HL-60 (cell line): ENCODE measurements around the gene NIPBL.

ENCODE experiments used
- DNase-seq, 2 experiments: peaks; one replicate each; pipeline ENCODE4 v3.0.0-alpha.2; 2010 to 2020; ENCODE audit warnings: low read depth in 1 of 2, low spot score in 1 of 2
- H3K27ac ChIP-seq: fragments of 250-450 bp; sonication (Bioruptor Pico); replicated peaks from 2 replicates; pipeline ENCODE4 v1.5.1; 2020; ENCODE audit warnings: mild to moderate bottlenecking, moderate library complexity
- H3K27me3 ChIP-seq: fragments of 250-450 bp; sonication (Bioruptor Pico); 2 replicates; pipeline ENCODE4 v1.5.1; 2021; ENCODE audit warnings: mild to moderate bottlenecking, moderate library complexity; ENCODE audit not compliant: insufficient read depth, poor library complexity, severe bottlenecking
- H3K4me3 ChIP-seq: replicated peaks from 2 replicates; pipeline ENCODE4 v1.5.1; 2011; ENCODE audit warnings: mild to moderate bottlenecking, control low read depth, low read length; ENCODE audit not compliant: insufficient read depth
- GABPA ChIP-seq: IDR thresholded peaks from 2 replicates; pipeline ENCODE4 v1.6.1; 2012; ENCODE audit warnings: low read depth
- POLR2AphosphoS5 ChIP-seq: IDR thresholded peaks from 2 replicates; pipeline ENCODE4 v1.6.1; 2012; ENCODE audit warnings: low read depth
- SPI1 ChIP-seq: IDR thresholded peaks from 2 replicates; pipeline ENCODE4 v1.6.1; 2012; ENCODE audit warnings: low read depth, mild to moderate bottlenecking, borderline replicate concordance
- TF ChIP-seq, protein P1 (sequence below): IDR thresholded peaks from 2 replicates; pipeline ENCODE4 v1.6.1; 2012; ENCODE audit warnings: low read depth; ENCODE audit not compliant: insufficient replicate concordance
- TF ChIP-seq, protein P2 (sequence below): IDR thresholded peaks from one replicate; pipeline ENCODE4 v1.5.1; 2011; ENCODE audit warnings: low read length, control low read depth, inconsistent platforms; ENCODE audit not compliant: insufficient read depth

Gene NIPBL

DNA sequence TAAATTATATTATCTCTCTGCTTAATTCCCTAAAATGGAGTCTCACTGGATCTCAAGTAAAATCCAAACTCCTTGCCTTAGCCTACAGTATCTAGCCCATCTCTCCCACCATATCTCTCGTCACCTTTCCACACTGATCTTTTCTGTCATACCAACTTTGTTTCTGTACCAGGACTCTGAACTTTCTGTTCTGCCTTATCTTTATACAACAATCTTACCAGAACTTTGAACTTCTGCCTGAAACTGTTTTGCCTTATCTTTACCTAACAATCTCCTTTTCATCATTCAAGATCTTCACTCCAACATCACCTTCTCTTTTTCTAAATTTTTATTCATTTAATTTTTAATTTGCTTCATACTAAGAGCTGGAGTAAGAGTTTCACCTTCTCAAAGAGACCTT, 233.6 kb downstream of the NIPBL start:
- Histone ChIP-seq H3K27ac (peak overlapping the region; percentile 21; the same call in 1 of the 2 replicates), H3K4me3 (no peak overlapping the region), H3K27me3 (no peaks in the 10 kb centered on the region)
- no peak for DNase-seq
- TF ChIP-seq, protein P1, sequence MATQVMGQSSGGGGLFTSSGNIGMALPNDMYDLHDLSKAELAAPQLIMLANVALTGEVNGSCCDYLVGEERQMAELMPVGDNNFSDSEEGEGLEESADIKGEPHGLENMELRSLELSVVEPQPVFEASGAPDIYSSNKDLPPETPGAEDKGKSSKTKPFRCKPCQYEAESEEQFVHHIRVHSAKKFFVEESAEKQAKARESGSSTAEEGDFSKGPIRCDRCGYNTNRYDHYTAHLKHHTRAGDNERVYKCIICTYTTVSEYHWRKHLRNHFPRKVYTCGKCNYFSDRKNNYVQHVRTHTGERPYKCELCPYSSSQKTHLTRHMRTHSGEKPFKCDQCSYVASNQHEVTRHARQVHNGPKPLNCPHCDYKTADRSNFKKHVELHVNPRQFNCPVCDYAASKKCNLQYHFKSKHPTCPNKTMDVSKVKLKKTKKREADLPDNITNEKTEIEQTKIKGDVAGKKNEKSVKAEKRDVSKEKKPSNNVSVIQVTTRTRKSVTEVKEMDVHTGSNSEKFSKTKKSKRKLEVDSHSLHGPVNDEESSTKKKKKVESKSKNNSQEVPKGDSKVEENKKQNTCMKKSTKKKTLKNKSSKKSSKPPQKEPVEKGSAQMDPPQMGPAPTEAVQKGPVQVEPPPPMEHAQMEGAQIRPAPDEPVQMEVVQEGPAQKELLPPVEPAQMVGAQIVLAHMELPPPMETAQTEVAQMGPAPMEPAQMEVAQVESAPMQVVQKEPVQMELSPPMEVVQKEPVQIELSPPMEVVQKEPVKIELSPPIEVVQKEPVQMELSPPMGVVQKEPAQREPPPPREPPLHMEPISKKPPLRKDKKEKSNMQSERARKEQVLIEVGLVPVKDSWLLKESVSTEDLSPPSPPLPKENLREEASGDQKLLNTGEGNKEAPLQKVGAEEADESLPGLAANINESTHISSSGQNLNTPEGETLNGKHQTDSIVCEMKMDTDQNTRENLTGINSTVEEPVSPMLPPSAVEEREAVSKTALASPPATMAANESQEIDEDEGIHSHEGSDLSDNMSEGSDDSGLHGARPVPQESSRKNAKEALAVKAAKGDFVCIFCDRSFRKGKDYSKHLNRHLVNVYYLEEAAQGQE: no peak
- TF ChIP-seq GABPA (no peak), SPI1 (no peak), POLR2AphosphoS5 (no peak)
- TF ChIP-seq, protein P2, sequence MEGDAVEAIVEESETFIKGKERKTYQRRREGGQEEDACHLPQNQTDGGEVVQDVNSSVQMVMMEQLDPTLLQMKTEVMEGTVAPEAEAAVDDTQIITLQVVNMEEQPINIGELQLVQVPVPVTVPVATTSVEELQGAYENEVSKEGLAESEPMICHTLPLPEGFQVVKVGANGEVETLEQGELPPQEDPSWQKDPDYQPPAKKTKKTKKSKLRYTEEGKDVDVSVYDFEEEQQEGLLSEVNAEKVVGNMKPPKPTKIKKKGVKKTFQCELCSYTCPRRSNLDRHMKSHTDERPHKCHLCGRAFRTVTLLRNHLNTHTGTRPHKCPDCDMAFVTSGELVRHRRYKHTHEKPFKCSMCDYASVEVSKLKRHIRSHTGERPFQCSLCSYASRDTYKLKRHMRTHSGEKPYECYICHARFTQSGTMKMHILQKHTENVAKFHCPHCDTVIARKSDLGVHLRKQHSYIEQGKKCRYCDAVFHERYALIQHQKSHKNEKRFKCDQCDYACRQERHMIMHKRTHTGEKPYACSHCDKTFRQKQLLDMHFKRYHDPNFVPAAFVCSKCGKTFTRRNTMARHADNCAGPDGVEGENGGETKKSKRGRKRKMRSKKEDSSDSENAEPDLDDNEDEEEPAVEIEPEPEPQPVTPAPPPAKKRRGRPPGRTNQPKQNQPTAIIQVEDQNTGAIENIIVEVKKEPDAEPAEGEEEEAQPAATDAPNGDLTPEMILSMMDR: no peak

DNA sequence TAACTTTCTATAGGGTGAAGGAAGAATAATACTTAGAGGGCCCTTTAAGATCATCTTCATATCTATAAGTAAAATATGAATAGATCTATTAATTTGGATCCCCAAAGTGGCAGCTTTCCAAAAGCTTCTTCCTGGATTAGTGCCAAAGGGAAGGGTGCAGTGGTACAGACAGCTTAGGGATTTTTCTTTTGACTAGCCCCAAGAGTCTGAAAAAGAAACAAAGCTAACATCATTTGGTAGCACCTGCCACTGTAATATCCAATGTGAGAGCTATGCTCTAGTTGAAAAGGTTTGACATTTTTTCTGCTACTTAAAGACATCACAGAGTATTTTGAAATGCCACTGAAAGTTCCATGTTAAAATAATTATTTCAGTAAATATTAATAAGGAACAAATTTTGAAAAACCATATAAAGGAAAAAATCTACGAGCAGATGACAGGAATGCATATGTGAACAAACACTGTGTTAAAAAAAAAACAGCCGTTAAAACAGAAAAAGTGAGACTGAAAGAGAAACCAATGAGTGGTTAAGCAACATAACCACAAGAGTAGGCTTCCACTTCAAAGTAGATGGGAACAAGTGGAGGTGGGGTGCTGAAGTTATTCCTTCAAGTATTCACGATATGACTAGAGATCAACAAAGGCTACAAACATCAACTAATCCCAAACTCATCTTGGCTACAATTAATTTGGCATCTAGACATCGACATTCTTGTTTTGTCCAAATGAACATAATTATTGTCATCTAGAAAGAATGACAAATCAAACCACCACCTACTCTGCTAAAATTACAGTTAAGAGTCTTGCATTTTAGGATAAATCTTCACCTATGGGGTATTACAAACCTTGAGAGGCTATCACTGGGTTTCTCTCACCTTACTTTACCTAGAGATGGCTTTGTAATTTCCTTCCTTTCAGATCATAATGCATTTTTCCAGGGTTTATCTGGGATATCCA, 235.1 kb downstream of the NIPBL start:
- Histone ChIP-seq H3K4me3 (no peak overlapping the region), H3K27ac (peak overlapping the region; percentile 87), H3K27me3 (no peaks in the 10 kb centered on the region)
- peak; percentile 32 to 54 for DNase-seq
- no peak for TF ChIP-seq SPI1
- TF ChIP-seq GABPA: no peak
- TF ChIP-seq, protein P2: no peak
- no peak; the same call in 1 of the 2 replicates for TF ChIP-seq POLR2AphosphoS5
- TF ChIP-seq, protein P1: peak; percentile 37

DNA sequence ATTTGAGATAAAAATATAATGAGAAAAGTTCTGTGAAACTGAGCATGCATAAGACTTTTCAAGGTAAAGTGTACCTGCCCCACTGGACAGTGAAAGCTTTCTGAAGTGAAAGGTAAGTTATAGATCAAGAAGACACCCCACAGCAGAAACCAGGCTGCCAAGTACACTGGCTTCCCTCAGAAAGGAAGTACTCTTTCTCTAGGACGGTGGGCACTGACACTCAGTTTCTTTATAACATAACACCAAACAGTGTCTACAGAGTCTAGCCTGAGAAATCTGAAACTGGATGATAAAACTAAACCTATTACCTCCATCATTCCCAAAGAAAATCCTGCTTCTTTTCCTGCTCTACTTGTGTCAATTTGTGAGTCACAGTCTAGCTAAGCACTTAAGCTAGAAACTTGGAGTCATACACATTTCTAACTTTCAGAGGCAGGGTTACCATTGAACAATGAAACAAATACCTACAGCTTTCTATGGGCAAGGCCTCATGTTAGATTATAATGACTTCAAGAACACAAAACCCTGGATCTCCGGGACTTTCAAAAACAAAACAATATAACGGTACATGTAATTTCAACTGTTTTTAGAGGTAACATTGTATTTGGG, 235.9 kb downstream of the NIPBL start:
- H3K27me3 ChIP-seq: no peaks in the 10 kb centered on the region
- peak in 1 of 2 experiments; percentile 6 for DNase-seq
- TF ChIP-seq SPI1 (peak; percentile 42; the same call in 1 of the 2 replicates), GABPA (no peak)
- no peak overlapping the region for H3K4me3 ChIP-seq
- H3K27ac ChIP-seq: peak overlapping the region; percentile 87
